C4-2B (cell line): ENCODE results near the gene CFAP90.

Source experiments
- CTCF ChIP-seq: fragments of 450-650 bp; conservative IDR thresholded peaks from 2 replicates; pipeline ENCODE4 v1.5.1; 2017; ENCODE audit warnings: mild to moderate bottlenecking
- ZFX ChIP-seq: fragments of 450-650 bp; IDR thresholded peaks from 2 replicates; pipeline ENCODE4 v1.6.1; 2017

GRCh38 chr5:7824995-7825394, 25.9 kb downstream of the CFAP90 start:
- TF ChIP-seq CTCF = no peak
- TF ChIP-seq ZFX = no peak
